SK-N-MC (cell line): ENCODE data around the gene PIK3R2.
"Not testable (repeated sequence)": the region's sequence is repeated elsewhere in the genome, so short reads cannot be mapped to it uniquely, and the experiment has no call there.

Experiments
- EZH2 ChIP-seq: fragments of 200-600 bp; sonication (generic); IDR thresholded peaks from one replicate; pipeline ENCODE4 v1.6.1; 2017; ENCODE audit warnings: antibody characterized with exemption
- POLR2AphosphoS5 ChIP-seq: IDR thresholded peaks from 2 replicates; pipeline ENCODE4 v1.6.1; 2012; ENCODE audit warnings: mild to moderate bottlenecking, low read depth, low read length, borderline replicate concordance

DNA sequence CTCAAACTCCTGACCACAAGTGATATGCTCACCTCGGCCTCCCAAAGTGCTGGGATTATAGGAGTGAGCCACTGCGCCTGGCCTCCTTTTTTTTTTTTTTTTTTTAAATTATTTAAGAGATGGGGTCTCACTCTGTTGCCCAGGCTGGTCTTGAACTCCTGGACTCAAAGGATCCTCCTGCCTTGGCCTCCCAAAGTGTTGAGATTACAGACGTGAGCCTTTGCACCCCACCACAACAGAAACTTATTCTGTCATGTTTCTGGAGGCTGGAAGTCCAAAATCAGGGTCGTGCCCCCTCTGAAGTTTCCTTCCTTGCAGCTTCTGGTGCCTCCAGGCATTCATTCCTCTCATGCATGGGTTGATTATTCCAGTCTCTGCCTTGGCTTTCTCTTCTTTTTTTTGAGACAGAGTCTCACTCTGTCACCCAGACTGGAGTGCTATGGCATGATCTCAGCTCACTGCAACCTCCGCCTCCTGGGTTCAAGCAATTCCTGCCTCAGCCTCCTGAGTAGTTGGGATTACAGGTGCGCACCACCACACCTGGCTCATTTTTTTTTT lies 6.2 kb downstream of the PIK3R2 start:
- TF ChIP-seq POLR2AphosphoS5, EZH2: not testable (repeated sequence)
